ENCODE measurements around the gene TSPAN17. TPM values are rescaled to one million over a fixed set of nuclear protein-coding genes. Genes with fewer than 3 reads are reported as not detected.

TSPAN17 gene
- polyA plus RNA-seq, 2 of the 4 experiments (the other 2 are of a cell fraction), result 35.6 to 47.4 TPM

DNA sequence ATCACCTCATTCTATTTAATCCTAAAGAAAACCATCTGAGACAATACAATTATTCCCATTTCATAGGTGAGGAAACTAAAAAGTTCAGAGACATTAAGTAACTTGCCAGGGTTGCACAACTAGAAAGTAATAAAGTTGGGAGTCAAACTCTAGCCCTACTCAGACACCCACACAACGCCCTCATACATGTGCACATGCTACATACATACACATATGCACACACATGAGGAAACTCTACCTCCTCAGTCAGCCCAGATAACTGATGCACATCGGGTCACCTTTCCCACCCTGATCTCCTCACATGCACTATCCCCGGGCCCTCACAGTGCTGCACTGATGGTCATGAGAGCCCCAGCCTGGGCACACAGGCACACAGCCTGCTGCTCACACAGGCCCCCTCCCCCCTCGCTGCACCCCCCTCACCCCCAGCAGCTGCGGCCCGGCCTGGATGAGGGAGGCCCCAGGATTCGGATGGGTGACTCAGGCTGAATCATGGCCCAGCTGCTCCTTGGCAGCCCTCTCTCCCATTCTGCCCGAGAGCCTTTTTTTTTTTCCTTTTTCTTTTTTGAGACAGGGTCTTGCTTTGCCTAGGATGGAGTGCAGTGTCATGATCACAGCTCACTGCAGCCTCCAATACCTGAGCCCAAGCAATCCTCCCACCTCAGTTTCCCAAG is 32.3 kb upstream of the TSPAN17 start:
- TF ChIP-seq ZC3H11A (IDR thresholded peaks at IDR 0.05) (no peak), SREBF2 (IDR thresholded peaks at IDR 0.05) (no peak), NFE2L2 (conservative IDR thresholded peaks at IDR 0.05; ENCODE audit: low read length) (no peak), JUN (IDR thresholded peaks at IDR 0.05) (peak in 1 of 2 experiments; percentile 35; a peak in 1 of 5 replicates), FOSL2 (IDR thresholded peaks at IDR 0.05) (peak; percentile 89), FOSL2 (CRISPR knock-in tag; IDR thresholded peaks at IDR 0.05) (peak; percentile 31; the same call in 1 of the 2 replicates), RAD21 (conservative IDR thresholded peaks at IDR 0.05 in 1 of 2, IDR thresholded peaks at IDR 0.05 in 1 of 2) (no peak), PBX3 (IDR thresholded peaks at IDR 0.05) (peak; percentile 48; the same call in 1 of the 2 replicates), EHMT2 (IDR thresholded peaks at IDR 0.05; ENCODE audit: low read depth) (no peak), KDM5A (IDR thresholded peaks at IDR 0.05) (no peak), CEBPB (IDR thresholded peaks at IDR 0.05) (no peak), KDM1A (IDR thresholded peaks at IDR 0.05; ENCODE audit: low read depth) (no peak), ZFP36 (IDR thresholded peaks at IDR 0.05; ENCODE audit: borderline replicate concordance, partially characterized antibody) (no peak), GATA3 (IDR thresholded peaks at IDR 0.05; ENCODE audit: borderline replicate concordance) (no peak), JUNB (IDR thresholded peaks at IDR 0.05) (peak; percentile 72), POLR2A (IDR thresholded peaks at IDR 0.05; ENCODE audit: low read length) (no peak)
- TF ChIP-seq, protein P1, sequence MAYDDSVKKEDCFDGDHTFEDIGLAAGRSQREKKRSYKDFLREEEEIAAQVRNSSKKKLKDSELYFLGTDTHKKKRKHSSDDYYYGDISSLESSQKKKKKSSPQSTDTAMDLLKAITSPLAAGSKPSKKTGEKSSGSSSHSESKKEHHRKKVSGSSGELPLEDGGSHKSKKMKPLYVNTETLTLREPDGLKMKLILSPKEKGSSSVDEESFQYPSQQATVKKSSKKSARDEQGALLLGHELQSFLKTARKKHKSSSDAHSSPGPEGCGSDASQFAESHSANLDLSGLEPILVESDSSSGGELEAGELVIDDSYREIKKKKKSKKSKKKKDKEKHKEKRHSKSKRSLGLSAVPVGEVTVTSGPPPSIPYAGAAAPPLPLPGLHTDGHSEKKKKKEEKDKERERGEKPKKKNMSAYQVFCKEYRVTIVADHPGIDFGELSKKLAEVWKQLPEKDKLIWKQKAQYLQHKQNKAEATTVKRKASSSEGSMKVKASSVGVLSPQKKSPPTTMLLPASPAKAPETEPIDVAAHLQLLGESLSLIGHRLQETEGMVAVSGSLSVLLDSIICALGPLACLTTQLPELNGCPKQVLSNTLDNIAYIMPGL (CRISPR knock-in tag; IDR thresholded peaks at IDR 0.05; ENCODE audit: borderline replicate concordance), result no peak
- TF ChIP-seq, protein P2, sequence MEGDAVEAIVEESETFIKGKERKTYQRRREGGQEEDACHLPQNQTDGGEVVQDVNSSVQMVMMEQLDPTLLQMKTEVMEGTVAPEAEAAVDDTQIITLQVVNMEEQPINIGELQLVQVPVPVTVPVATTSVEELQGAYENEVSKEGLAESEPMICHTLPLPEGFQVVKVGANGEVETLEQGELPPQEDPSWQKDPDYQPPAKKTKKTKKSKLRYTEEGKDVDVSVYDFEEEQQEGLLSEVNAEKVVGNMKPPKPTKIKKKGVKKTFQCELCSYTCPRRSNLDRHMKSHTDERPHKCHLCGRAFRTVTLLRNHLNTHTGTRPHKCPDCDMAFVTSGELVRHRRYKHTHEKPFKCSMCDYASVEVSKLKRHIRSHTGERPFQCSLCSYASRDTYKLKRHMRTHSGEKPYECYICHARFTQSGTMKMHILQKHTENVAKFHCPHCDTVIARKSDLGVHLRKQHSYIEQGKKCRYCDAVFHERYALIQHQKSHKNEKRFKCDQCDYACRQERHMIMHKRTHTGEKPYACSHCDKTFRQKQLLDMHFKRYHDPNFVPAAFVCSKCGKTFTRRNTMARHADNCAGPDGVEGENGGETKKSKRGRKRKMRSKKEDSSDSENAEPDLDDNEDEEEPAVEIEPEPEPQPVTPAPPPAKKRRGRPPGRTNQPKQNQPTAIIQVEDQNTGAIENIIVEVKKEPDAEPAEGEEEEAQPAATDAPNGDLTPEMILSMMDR (IDR thresholded peaks at IDR 0.05), result no peak
- TF ChIP-seq, protein P3, sequence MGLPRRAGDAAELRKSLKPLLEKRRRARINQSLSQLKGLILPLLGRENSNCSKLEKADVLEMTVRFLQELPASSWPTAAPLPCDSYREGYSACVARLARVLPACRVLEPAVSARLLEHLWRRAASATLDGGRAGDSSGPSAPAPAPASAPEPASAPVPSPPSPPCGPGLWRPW (IDR thresholded peaks at IDR 0.05), result no peak
- Histone ChIP-seq H3K4me1 (peaks cover 31% of the 10 kb centered on the region), H3K9me3 (no peaks in the 10 kb centered on the region), H3K27ac (peak overlapping the region in 1 of 2 experiments; percentile 50; a peak in 3 of 6 replicates), H3K4me2 (peak overlapping the region; percentile 54), H3K4me3 (no peak overlapping the region)
- peak; percentile 26 to 46; a peak in 3 of 6 replicates for ATAC-seq
- DNase-seq (ENCODE audit: low read depth in 1 of 2, low spot score in 1 of 2), result peak in 1 of 2 experiments; percentile 58
- no peak for FAIRE-seq
- 6% methylated on average over 6 of the region's 8 CpGs for WGBS (ENCODE audit: missing lambda C conversion rate)
- POLR2A ChIA-PET, result interaction anchor here (0.7 kb wide), 1 partner anchor 77 kb away, joined by 3 read pairs; the partner anchor contains the start of gene RNF44
- CTCF ChIA-PET, result interaction anchor here (0.6 to 1.1 kb wide), 2 partner anchors 82 to 739 kb away, joined by 3 to 5 read pairs; no protein-coding TSS in a partner anchor

DNA sequence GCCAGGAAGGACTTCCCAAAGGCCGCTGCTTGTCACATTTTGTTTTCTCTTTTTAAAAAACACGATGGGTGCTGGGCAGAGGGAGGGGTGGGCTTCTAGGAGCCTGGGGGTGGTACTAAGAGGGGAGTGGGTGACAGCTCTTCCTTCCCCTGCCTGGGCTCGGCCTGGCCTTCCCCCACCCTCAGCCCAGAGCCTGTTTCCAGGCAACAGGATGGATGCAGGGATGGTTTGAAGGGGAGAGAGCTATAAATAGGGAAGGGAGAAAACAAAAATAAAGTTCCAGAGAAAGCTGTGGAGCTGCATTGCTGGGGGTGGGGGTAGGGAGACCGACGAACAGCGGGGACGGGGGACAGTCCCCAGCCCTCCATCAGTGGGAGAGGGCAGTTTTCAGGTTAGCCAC is 30.8 kb upstream of the TSPAN17 start:
- ATAC-seq (no peak), DNase-seq (ENCODE audit: low read depth in 1 of 2, low spot score in 1 of 2) (no peak), FAIRE-seq (no peak)
- WGBS (ENCODE audit: missing lambda C conversion rate), result 43% methylated on average over 6 of the region's 7 CpGs
- Histone ChIP-seq H3K4me1 (peaks cover 40% of the 10 kb centered on the region), H3K4me2 (no peak overlapping the region), H3K4me3 (no peak overlapping the region), H3K9me3 (no peaks in the 10 kb centered on the region), H3K27ac (no peak overlapping the region)
- CTCF ChIA-PET, result interaction anchor here (0.7 to 1.3 kb wide), 2 partner anchors 54 to 201 kb away, joined by 3 to 4 read pairs; no protein-coding TSS in a partner anchor
- POLR2A ChIA-PET, result no interaction called here
- TF ChIP-seq EHF (CRISPR knock-in tag; IDR thresholded peaks at IDR 0.05), result no peak
- TF ChIP-seq RAD21 (conservative IDR thresholded peaks at IDR 0.05 in 1 of 2, IDR thresholded peaks at IDR 0.05 in 1 of 2), result no peak
- TF ChIP-seq, protein P1 (CRISPR knock-in tag; IDR thresholded peaks at IDR 0.05; ENCODE audit: borderline replicate concordance), result no peak
